Measurements from ENCODE around the gene ARL3. TPM values are rescaled to one million over a fixed set of nuclear protein-coding genes. Genes with fewer than 3 reads are reported as not detected.
"Not testable (repeated sequence)": the region's sequence is repeated elsewhere in the genome, so short reads cannot be mapped to it uniquely, and the experiment has no call there.

The ARL3 gene
- total and polyA plus RNA-seq, 12 donors, result 5.0 to 17.8 (median 13.6) TPM

DNA sequence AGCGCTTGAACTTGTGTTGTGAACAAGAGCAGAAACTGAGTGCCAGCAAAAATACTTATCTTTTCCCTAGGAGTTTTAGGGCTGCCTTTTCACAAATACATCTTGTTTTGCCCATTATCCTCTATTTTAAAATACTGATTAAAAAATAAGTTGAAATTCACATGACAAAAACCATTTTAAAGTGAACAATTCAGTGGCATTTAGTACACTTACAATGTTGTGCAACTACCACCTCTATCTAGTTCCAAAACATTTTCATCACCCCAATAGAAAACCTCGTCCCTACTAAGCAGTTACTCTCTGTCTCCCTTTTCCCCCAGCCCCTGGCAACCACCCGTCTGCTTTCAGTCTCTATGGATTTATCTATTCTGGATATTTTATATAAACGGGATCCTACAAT, 31.0 kb upstream of the ARL3 start:
- ATAC-seq (no peak), DNase-seq (no peak)
- H3K36me3 ChIP-seq, result peaks cover 0 to 10% (median 0%) of the 10 kb centered on the region in 9 donors
- peaks cover 0 to 50% (median 30%) of the 10 kb centered on the region in 9 donors for H3K4me1 ChIP-seq
- 58 to 67% methylated on average over 4 of the region's 4 CpGs for WGBS, 2 donors
- TF ChIP-seq, protein P1, sequence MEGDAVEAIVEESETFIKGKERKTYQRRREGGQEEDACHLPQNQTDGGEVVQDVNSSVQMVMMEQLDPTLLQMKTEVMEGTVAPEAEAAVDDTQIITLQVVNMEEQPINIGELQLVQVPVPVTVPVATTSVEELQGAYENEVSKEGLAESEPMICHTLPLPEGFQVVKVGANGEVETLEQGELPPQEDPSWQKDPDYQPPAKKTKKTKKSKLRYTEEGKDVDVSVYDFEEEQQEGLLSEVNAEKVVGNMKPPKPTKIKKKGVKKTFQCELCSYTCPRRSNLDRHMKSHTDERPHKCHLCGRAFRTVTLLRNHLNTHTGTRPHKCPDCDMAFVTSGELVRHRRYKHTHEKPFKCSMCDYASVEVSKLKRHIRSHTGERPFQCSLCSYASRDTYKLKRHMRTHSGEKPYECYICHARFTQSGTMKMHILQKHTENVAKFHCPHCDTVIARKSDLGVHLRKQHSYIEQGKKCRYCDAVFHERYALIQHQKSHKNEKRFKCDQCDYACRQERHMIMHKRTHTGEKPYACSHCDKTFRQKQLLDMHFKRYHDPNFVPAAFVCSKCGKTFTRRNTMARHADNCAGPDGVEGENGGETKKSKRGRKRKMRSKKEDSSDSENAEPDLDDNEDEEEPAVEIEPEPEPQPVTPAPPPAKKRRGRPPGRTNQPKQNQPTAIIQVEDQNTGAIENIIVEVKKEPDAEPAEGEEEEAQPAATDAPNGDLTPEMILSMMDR (IDR thresholded peaks at IDR 0.05), result no peak
- peak overlapping the region in 8 of 10 donors; percentile 89 to 98 (median 94) for H3K27ac ChIP-seq
- no peaks in the 10 kb centered on the region for H3K9me3 ChIP-seq
- intact Hi-C loops (cut with DNase I), result loop anchor here in 2 of 10 donors (5.0 to 10.0 kb wide), 2 partner anchors 67 to 70 kb away; no protein-coding TSS in a partner anchor
- H3K4me3 ChIP-seq, result peak overlapping the region; percentile 83 to 99 (median 96)
- H3K27me3 ChIP-seq, result no peaks in the 10 kb centered on the region

DNA sequence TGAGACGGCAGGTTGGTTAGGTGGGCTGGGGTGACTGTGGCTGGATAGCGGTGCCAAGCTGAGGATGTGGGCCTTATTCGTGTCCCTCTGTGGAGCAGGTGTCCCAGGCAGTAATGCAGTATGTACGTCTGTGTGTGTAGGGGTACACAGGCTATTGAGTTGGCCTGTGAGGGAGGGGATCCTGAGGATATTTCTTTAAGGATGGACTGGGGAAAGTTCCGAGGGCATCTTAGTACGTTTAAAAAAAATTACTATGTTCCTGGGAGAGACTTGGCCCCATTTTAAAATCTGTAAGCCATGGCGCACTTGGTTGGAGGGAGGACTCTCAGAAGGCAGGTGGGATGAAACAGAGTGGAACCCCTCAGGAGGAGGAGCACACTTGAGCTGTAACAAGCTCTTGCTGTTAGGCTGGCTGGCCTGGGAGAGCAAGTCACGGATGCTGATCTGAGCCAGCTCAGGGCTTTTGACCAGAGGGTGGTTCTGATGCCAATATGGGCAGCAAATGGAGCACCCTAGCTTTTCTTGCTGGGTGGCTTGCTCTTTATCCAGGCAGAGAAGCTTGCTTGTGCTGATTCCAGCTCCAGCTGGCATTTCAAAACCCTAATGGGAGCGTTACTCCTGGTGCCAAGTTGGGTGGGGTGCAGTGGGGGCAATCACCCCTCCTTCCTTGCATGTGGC, 30.3 kb upstream of the ARL3 start:
- Histone ChIP-seq H3K27ac (peak overlapping the region; percentile 79 to 98 (median 94)), H3K9me3 (no peaks in the 10 kb centered on the region), H3K4me3 (peak overlapping the region; percentile 83 to 99 (median 96)), H3K27me3 (no peaks in the 10 kb centered on the region), H3K4me1 (peaks cover 0 to 51% (median 31%) of the 10 kb centered on the region in 9 donors), H3K36me3 (peaks cover 0 to 10% (median 0%) of the 10 kb centered on the region in 9 donors)
- TF ChIP-seq, protein P1 (IDR thresholded peaks at IDR 0.05), result no peak
- ATAC-seq (peak in 6 of 8 donors; percentile 11 to 57 (median 32)), DNase-seq (no peak)
- intact Hi-C loops (cut with DNase I), result loop anchor here in 6 of 10 donors (5.0 to 10.0 kb wide), 4 partner anchors 33 to 73 kb away; no protein-coding TSS in a partner anchor
- 10 to 16% methylated on average over 9 of the region's 9 CpGs for WGBS, 2 donors

DNA sequence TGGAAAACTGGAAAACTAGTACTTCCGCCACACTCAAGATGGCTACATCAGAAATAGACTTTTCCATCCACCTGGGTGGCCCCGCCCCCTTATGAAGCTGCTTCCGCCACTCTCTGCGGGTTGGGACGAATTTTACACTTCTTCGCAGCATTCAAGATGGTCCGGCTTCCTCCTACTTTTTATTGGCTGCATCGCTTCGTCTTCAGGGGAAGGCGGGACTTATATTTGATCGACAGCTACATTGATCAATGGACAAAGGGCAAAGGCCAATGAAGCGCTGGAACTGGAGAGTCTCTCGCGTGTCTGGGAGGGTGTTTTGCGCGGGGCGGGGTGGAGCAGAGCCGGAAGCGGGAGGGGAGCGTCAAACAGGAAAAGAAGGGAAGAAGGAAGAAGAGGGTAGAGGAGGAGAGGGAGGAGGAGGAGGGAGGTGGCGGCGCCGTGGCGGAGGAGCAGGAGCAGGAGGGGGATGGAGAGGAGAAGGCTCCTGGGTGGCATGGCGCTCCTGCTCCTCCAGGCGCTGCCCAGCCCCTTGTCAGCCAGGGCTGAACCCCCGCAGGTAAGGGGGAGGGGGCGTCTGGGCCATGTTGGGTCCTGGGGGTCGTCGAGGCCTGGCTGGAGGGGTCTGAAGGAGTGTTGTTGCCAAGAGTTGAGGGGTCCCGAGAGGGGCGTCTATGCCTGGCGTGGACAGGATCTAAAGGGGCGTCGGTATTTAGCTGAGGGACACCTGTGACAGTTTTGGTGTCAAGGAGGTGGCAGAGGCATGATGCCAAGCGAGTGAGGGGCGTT, 29.6 kb upstream of the ARL3 start, which contains the start of gene WBP1L:
WBP1L (plus strand) TSS at position 361 of the 786 bp plus-strand sequence; CDS start at position 467, 106 bp downstream.
- TF ChIP-seq, protein P1 (IDR thresholded peaks at IDR 0.05), result no peak
- peaks cover 0 to 10% (median 0%) of the 10 kb centered on the region in 9 donors for H3K36me3 ChIP-seq
- peaks cover 0 to 58% (median 32%) of the 10 kb centered on the region in 9 donors for H3K4me1 ChIP-seq
- H3K27me3 ChIP-seq, result no peaks in the 10 kb centered on the region
- ATAC-seq (peak; percentile 96 to 98 (median 98)), DNase-seq (peak; percentile 93 to 99)
- peak within 1 kb of the TSS; percentile 79 to 98 (median 94) for H3K27ac ChIP-seq
- 0 to 1% methylated on average over 37 of the region's 37 CpGs for WGBS, 2 donors
- intact Hi-C loops (cut with DNase I), result loop anchor here in 5 of 10 donors (5.0 to 10.0 kb wide), 3 partner anchors 34 to 74 kb away; no protein-coding TSS in a partner anchor
- peak within 1 kb of the TSS; percentile 83 to 99 (median 96) for H3K4me3 ChIP-seq
- H3K9me3 ChIP-seq, result no peaks in the 10 kb centered on the region

DNA sequence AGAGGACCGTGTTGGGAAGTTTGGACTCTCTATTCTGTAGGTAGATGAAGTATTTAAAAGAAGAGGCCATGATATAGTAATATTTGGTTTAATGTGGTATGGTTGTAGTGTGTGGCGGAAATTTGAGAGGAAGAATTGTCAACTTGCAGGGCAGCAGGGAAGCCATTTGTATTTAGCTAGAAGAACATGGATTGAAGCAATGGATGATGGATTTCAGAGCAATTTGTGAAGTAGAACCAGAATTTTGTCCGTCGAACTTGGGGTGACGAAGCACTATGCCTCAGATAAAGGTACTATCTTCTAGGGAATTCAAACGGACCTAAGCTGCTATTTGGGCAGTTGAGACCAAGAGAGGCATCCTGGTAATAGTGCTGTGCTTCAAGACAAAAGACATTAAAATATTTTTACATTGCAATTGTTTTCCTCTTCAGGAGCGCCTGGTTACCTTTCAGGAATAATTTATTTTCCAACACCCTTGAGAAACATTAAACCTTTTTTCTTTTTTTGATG, 28.9 kb upstream of the ARL3 start:
- ATAC-seq (no peak), DNase-seq (no peak)
- peaks cover 0 to 59% (median 32%) of the 10 kb centered on the region in 9 donors for H3K4me1 ChIP-seq
- H3K27me3 ChIP-seq, result no peaks in the 10 kb centered on the region
- peak overlapping the region in 7 of 10 donors; percentile 34 to 97 (median 95) for H3K4me3 ChIP-seq
- H3K27ac ChIP-seq, result peak overlapping the region in 4 of 10 donors; percentile 27 to 98 (median 46)
- H3K36me3 ChIP-seq, result peaks cover 0 to 10% (median 0%) of the 10 kb centered on the region in 9 donors
- intact Hi-C loops (cut with DNase I), result loop anchor here in 5 of 10 donors (5.0 to 10.0 kb wide), 3 partner anchors 34 to 74 kb away; no protein-coding TSS in a partner anchor
- TF ChIP-seq, protein P1 (IDR thresholded peaks at IDR 0.05), result no peak
- WGBS, 2 donors, result 27 to 29% methylated on average over 7 of the region's 7 CpGs
- H3K9me3 ChIP-seq, result no peaks in the 10 kb centered on the region

DNA sequence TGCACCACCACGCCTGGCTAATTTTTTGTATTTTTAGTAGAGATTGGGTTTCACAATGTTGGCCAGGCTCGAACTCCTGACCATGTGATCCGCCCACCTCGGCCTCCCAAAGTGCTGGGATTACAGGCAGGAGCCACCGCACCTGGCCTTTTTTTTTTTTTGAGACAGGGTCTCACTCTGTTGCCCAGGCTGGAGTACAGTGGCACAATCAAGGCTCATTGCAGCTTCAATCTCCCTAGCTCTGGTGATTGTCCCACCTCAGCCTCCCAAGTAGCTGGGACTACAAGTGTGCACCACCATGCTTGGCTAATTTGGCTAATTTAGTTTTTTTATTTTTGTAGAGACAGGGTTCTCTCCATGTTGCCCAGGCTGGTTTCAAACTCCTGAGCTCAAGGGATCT, 28.1 kb upstream of the ARL3 start:
- Histone ChIP-seq H3K4me1 (peaks cover 0 to 62% (median 32%) of the 10 kb centered on the region in 9 donors), H3K27ac (peak overlapping the region in 1 of 10 donors; percentile 0), H3K36me3 (peaks cover 0 to 12% (median 0%) of the 10 kb centered on the region in 9 donors)
- 80 to 87% methylated on average over 5 of the region's 5 CpGs for WGBS, 2 donors
- intact Hi-C loops (cut with DNase I), result loop anchor here in 5 of 10 donors (5.0 to 10.0 kb wide), 3 partner anchors 35 to 75 kb away; no protein-coding TSS in a partner anchor
- H3K27me3 ChIP-seq, H3K9me3 ChIP-seq, DNase-seq, H3K4me3 ChIP-seq, ATAC-seq: not testable (repeated sequence)

Data from heart right ventricle (tissue), 16 donors.